Endothelial cell of umbilical vein (primary cell): ENCODE data around the gene CELA2B.

Experiments
- CTCF ChIP-seq, 2 donors: IDR thresholded peaks; 1 replicate in 1 of 2; 2 replicates in 1 of 2; pipeline ENCODE4 v1.5.1; 2011; ENCODE audit warnings: low read length in 2 of 2, mild to moderate bottlenecking in 2 of 2, moderate library complexity in 2 of 2, control low read depth in 1 of 2, inconsistent platforms in 1 of 2, low read depth in 1 of 2; ENCODE audit not compliant: insufficient read depth in 1 of 2; ENCODE audit errors: extremely low read depth in 1 of 2
- EZH2 ChIP-seq: IDR thresholded peaks from 2 replicates; pipeline ENCODE4 v1.6.1; 2012; ENCODE audit warnings: borderline replicate concordance, low read depth, mild to moderate bottlenecking, moderate library complexity, low read length, inconsistent platforms; ENCODE audit not compliant: severe bottlenecking
- POLR2A ChIP-seq: IDR thresholded peaks from 2 replicates; pipeline ENCODE4 v1.6.1; 2012; ENCODE audit warnings: low read depth, mild to moderate bottlenecking, control low read depth, low read length
- POLR2AphosphoS5 ChIP-seq: IDR thresholded peaks from 2 replicates; pipeline ENCODE4 v1.6.1; 2012; ENCODE audit warnings: low read depth, mild to moderate bottlenecking, control low read depth, low read length, moderate library complexity; ENCODE audit not compliant: insufficient read depth

- no peak for TF ChIP-seq CTCF (IDR thresholded peaks at IDR 0.05; ENCODE audit: extremely low read depth in 1 of 2, insufficient read depth in 1 of 2, low read depth in 1 of 2, low read length in 2 of 2)
- no peak for TF ChIP-seq POLR2AphosphoS5
- no peak for TF ChIP-seq POLR2A
- no peak for TF ChIP-seq EZH2
Observed at GRCh38 chr1:15472587-15472986, 3.3 kb upstream of the CELA2B start.
